HG02840 (cell line): ENCODE data around the gene SMIM30.
A peak's percentile ranks its signal among the peaks of the same experiment; 100 is the strongest.

Source experiments
- ATAC-seq: cut with Tn5 transposase; IDR thresholded peaks from one replicate; pipeline ENCODE4 v1.9.1; 2021; ENCODE audit warnings: mild to moderate bottlenecking, moderate library complexity, moderate number of reproducible peaks; ENCODE audit not compliant: unreplicated experiment, low FRiP score

Gene SMIM30

GRCh38 chr7:113109718-113110117 lies 8.6 kb downstream of the SMIM30 start:
- ATAC-seq, result no peak

GRCh38 chr7:113100121-113100603 lies 18.2 kb downstream of the SMIM30 start:
- no peak for ATAC-seq

GRCh38 chr7:113099284-113099919 lies 19.0 kb downstream of the SMIM30 start:
- no peak for ATAC-seq

- ATAC-seq, result no peak
These were observed 23.7 kb downstream of the SMIM30 start for GRCh38 chr7:113094517-113095249.

GRCh38 chr7:113093561-113093960 lies 24.8 kb downstream of the SMIM30 start:
- ATAC-seq, result no peak

GRCh38 chr7:113092762-113093161 lies 25.6 kb downstream of the SMIM30 start:
- ATAC-seq, result no peak

- no peak for ATAC-seq
These were observed 31.0 kb downstream of the SMIM30 start for GRCh38 chr7:113087071-113087998.

- ATAC-seq, result peak; percentile 65
These were observed 31.9 kb downstream of the SMIM30 start, which contains the start of gene GPR85 for GRCh38 chr7:113086431-113086888. GPR85 (minus strand) TSS chr7:113086827; CDS start chr7:113084721, 2,106 bp downstream.

GRCh38 chr7:113085781-113086390 lies 32.5 kb downstream of the SMIM30 start:
- no peak for ATAC-seq

- no peak for ATAC-seq
These were observed 33.7 kb downstream of the SMIM30 start for GRCh38 chr7:113084496-113085172.

- no peak for ATAC-seq
These were observed 34.4 kb downstream of the SMIM30 start for GRCh38 chr7:113083816-113084495.

- ATAC-seq, result no peak
These were observed 35.1 kb downstream of the SMIM30 start for GRCh38 chr7:113083132-113083815.

- ATAC-seq, result no peak
These were observed 40.0 kb downstream of the SMIM30 start for GRCh38 chr7:113078331-113078730.

GRCh38 chr7:113076703-113077102 lies 41.7 kb downstream of the SMIM30 start:
- ATAC-seq, result no peak

- ATAC-seq, result no peak
These were observed 46.9 kb downstream of the SMIM30 start for GRCh38 chr7:113071465-113071864.
